SK-N-SH treated with all-trans-retinoic acid at 6 μM for 48 hours (cell line): Measurements from ENCODE around the gene ELFN1.

Experiments used
- ATAC-seq: fragments of 200-7000 bp; cut with Tn5 transposase; 3 replicates; pipeline ENCODE4 v1.9.1; 2020; ENCODE audit warnings: mild to moderate bottlenecking, moderate library complexity
- ARNTL ChIP-seq: fragments of 450-650 bp; formaldehyde crosslinking; IDR thresholded peaks from 2 replicates; pipeline ENCODE4 v1.5.0; 2020; ENCODE audit warnings: low read depth, mild to moderate bottlenecking, moderate library complexity, borderline replicate concordance
- BACH2 ChIP-seq: fragments of 250-450 bp; sonication (Bioruptor Pico); IDR thresholded peaks from 2 replicates; pipeline ENCODE4 v1.9.0; 2021; ENCODE audit warnings: mild to moderate bottlenecking, borderline replicate concordance
- CSDC2 ChIP-seq: fragments of 250-450 bp; sonication (Bioruptor Pico); IDR thresholded peaks from 2 replicates; pipeline ENCODE4 v1.5.0; 2020; ENCODE audit warnings: mild to moderate bottlenecking, moderate library complexity
- ESRRG ChIP-seq: fragments of 250-450 bp; sonication (Bioruptor Pico); IDR thresholded peaks from 2 replicates; pipeline ENCODE4 v1.6.1; 2021; ENCODE audit warnings: mild to moderate bottlenecking
- GLIS3 ChIP-seq: fragments of 250-450 bp; sonication (Bioruptor Pico); IDR thresholded peaks from 2 replicates; pipeline ENCODE4 v1.5.0; 2020; ENCODE audit warnings: mild to moderate bottlenecking, moderate library complexity
- ISL1 ChIP-seq: fragments of 250-450 bp; sonication (Bioruptor Pico); IDR thresholded peaks from 2 replicates; pipeline ENCODE4 v2.1.2; 2022; ENCODE audit warnings: mild to moderate bottlenecking, moderate library complexity
- OSR1 ChIP-seq: fragments of 250-450 bp; sonication (Bioruptor Pico); IDR thresholded peaks from 2 replicates; pipeline ENCODE4 v1.8.0; 2022; ENCODE audit warnings: moderate library complexity, mild to moderate bottlenecking, inconsistent platforms
- POU6F1 ChIP-seq: fragments of 250-450 bp; sonication (Bioruptor Pico); IDR thresholded peaks from 2 replicates; pipeline ENCODE4 v1.8.0; 2021; ENCODE audit warnings: low read depth, mild to moderate bottlenecking, moderate library complexity, borderline replicate concordance
- PPARA ChIP-seq: fragments of 250-450 bp; sonication (Bioruptor Pico); IDR thresholded peaks from 2 replicates; pipeline ENCODE4 v1.5.0; 2020; ENCODE audit warnings: mild to moderate bottlenecking, borderline replicate concordance
- RARB ChIP-seq: fragments of 250-450 bp; sonication (Bioruptor Pico); IDR thresholded peaks from 2 replicates; pipeline ENCODE4 v1.8.0; 2021; ENCODE audit warnings: mild to moderate bottlenecking, moderate library complexity
- SNAI2 ChIP-seq: fragments of 250-450 bp; sonication (Bioruptor Pico); IDR thresholded peaks from 2 replicates; pipeline ENCODE4 v1.5.0; 2020; ENCODE audit warnings: mild to moderate bottlenecking, moderate library complexity
- TCF4 ChIP-seq: fragments of 250-450 bp; sonication (Bioruptor Pico); IDR thresholded peaks from 2 replicates; pipeline ENCODE4 v1.8.0; 2021; ENCODE audit warnings: mild to moderate bottlenecking, moderate library complexity, borderline replicate concordance
- TOX ChIP-seq: fragments of 250-450 bp; sonication (Bioruptor Pico); IDR thresholded peaks from 2 replicates; pipeline ENCODE4 v1.8.0; 2021; ENCODE audit warnings: mild to moderate bottlenecking, moderate library complexity, borderline replicate concordance
- TSHZ2 ChIP-seq: fragments of 250-450 bp; sonication (Bioruptor Pico); IDR thresholded peaks from 2 replicates; pipeline ENCODE4 v1.5.0; 2020; ENCODE audit warnings: mild to moderate bottlenecking, moderate library complexity
- ZC3H10 ChIP-seq: fragments of 250-450 bp; sonication (Bioruptor Pico); IDR thresholded peaks from 2 replicates; pipeline ENCODE4 v1.5.1; 2021; ENCODE audit warnings: mild to moderate bottlenecking, moderate library complexity
- ZFP3 ChIP-seq: fragments of 250-450 bp; sonication (Bioruptor Pico); IDR thresholded peaks from 2 replicates; pipeline ENCODE4 v1.5.0; 2020; ENCODE audit warnings: mild to moderate bottlenecking, moderate library complexity
- ZFP30 ChIP-seq: fragments of 450-650 bp; formaldehyde crosslinking; IDR thresholded peaks from 2 replicates; pipeline ENCODE4 v1.5.0; 2022; ENCODE audit warnings: mild to moderate bottlenecking, moderate library complexity
- ZNF565 ChIP-seq: fragments of 450-650 bp; formaldehyde crosslinking; conservative IDR thresholded peaks from 2 replicates; pipeline ENCODE4 v1.5.0; 2020; ENCODE audit warnings: low read depth, mild to moderate bottlenecking, moderate library complexity
- ZNF70 ChIP-seq: fragments of 450-650 bp; formaldehyde crosslinking; IDR thresholded peaks from 2 replicates; pipeline ENCODE4 v1.5.0; 2020; ENCODE audit warnings: mild to moderate bottlenecking, moderate library complexity
- TF ChIP-seq, protein P1 (sequence below): fragments of 250-450 bp; sonication (Bioruptor Pico); IDR thresholded peaks from 2 replicates; pipeline ENCODE4 v1.5.1; 2020; ENCODE audit warnings: low read depth, mild to moderate bottlenecking, moderate library complexity
- TF ChIP-seq, protein P2 (sequence below): fragments of 250-450 bp; sonication (Bioruptor Pico); IDR thresholded peaks from 2 replicates; pipeline ENCODE4 v1.8.0; 2020; ENCODE audit warnings: mild to moderate bottlenecking, moderate library complexity, borderline replicate concordance

ELFN1 gene

DNA sequence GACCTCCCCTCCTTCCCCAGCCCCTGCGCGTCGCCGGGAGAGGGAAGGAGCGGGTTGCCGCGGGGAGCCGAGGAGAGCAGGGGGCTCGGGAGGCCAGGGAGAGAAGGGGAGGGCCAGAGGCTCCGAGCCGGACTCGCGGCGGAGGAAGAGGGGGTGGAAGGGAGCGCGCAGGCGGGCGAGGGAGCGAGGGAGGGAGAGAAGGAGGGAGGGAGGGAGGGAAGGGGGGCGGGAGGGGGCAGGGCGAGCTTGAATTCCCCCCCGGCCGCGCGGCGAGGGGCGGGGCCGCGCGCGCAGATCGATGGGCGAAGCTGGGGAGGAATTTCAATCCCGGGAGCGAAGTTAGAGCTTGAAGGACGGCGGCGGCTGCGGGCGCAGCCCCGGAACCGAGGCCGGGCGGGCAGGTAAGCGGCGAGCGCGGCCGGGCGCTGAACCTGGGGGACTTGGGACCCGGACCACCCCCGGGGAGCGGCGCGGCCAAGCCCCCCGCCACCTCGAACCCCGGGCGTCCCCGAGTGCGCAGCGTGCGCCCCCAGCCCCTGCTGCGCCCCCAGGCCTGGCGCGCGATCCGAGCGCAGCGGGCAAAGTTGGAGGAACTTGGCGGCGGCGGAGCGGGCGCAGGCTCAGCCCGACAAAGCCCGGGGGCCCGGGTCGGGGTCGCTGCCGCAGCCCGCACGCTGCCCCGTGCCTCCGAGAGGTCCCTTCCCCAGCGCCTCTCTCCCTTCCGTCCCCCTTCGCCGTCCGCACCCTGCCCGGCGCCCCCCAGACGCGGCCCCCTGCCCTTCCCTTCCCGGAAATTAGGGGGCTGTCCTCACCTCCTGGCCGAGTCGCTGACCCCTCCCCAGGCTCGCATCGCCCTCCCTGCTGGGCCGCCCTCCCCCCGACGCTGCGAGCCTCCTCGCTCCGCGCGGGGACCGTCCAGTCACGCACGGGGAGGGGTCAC is at the start of gene ELFN1:
Gene ELFN1 (plus strand): TSS at position 324 of the 940 bp plus-strand sequence. CDS start 74,320 bp downstream, outside the sequence.
- TF ChIP-seq ZNF565 (CRISPR knock-in tag) (no peak), ISL1 (no peak), TCF4 (no peak), PPARA (CRISPR knock-in tag) (no peak), ZFP30 (no peak), GLIS3 (CRISPR knock-in tag) (no peak), OSR1 (CRISPR knock-in tag) (no peak), POU6F1 (CRISPR knock-in tag) (no peak), RARB (CRISPR knock-in tag) (no peak), ZC3H10 (CRISPR knock-in tag) (no peak), TOX (CRISPR knock-in tag) (no peak), CSDC2 (CRISPR knock-in tag) (no peak), SNAI2 (no peak), ZFP3 (CRISPR knock-in tag) (no peak), ZNF70 (CRISPR knock-in tag) (no peak), ARNTL (CRISPR knock-in tag) (no peak), BACH2 (CRISPR knock-in tag) (no peak)
- TF ChIP-seq, protein P1, sequence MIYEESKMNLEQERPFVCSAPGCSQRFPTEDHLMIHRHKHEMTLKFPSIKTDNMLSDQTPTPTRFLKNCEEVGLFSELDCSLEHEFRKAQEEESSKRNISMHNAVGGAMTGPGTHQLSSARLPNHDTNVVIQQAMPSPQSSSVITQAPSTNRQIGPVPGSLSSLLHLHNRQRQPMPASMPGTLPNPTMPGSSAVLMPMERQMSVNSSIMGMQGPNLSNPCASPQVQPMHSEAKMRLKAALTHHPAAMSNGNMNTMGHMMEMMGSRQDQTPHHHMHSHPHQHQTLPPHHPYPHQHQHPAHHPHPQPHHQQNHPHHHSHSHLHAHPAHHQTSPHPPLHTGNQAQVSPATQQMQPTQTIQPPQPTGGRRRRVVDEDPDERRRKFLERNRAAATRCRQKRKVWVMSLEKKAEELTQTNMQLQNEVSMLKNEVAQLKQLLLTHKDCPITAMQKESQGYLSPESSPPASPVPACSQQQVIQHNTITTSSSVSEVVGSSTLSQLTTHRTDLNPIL (CRISPR knock-in tag): no peak
- TF ChIP-seq, protein P2, sequence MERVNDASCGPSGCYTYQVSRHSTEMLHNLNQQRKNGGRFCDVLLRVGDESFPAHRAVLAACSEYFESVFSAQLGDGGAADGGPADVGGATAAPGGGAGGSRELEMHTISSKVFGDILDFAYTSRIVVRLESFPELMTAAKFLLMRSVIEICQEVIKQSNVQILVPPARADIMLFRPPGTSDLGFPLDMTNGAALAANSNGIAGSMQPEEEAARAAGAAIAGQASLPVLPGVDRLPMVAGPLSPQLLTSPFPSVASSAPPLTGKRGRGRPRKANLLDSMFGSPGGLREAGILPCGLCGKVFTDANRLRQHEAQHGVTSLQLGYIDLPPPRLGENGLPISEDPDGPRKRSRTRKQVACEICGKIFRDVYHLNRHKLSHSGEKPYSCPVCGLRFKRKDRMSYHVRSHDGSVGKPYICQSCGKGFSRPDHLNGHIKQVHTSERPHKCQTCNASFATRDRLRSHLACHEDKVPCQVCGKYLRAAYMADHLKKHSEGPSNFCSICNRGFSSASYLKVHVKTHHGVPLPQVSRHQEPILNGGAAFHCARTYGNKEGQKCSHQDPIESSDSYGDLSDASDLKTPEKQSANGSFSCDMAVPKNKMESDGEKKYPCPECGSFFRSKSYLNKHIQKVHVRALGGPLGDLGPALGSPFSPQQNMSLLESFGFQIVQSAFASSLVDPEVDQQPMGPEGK (CRISPR knock-in tag): no peak
- ATAC-seq: no peak

DNA sequence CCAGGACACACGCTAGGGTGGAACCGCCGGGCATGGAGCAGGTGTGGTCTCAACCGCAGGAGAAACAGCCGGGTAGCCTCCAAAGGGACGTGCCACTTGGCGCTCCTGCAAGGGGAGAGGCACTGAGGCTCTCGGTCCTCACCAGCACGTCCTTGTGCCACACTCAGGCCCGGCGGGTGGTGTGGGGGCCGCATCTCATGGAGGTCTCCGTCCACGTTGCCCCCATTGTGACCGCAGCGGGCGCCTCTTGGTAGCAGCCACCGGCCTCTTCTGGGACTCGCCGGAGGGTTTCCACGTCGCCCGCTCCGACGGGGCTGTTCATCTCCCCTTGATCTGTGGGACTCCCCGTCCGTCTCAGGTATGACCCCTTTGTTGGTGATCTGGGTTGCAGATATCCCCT is 49.2 kb upstream of the ELFN1 start:
- no peak for ATAC-seq
- TF ChIP-seq SNAI2: no peak
- no peak for TF ChIP-seq POU6F1 (CRISPR knock-in tag)
- TF ChIP-seq TCF4: no peak
- TF ChIP-seq TOX (CRISPR knock-in tag): no peak
- TF ChIP-seq ZNF70 (CRISPR knock-in tag): no peak
- no peak for TF ChIP-seq PPARA (CRISPR knock-in tag)
- TF ChIP-seq ESRRG (CRISPR knock-in tag): no peak

DNA sequence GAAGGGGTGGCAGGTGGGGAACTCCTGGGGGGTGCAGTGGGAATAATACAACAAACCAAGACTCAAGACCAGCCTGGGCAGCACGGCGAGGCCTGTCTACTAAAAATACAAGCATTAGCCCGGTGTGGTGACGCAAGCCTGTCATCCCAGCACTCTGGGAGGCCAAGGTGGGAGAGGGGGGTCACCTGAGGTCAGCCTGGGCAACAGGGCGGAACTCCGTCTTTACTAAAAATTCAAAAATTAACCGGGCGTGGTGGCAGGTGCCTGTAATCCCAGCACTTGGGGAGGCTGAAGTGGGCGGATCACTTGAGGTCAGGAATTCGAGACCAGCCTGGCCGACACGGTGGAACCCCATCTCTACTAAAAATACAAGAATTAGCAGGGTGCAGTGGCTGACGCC is 48.4 kb upstream of the ELFN1 start:
- TF ChIP-seq BACH2 (CRISPR knock-in tag) (no peak), PPARA (CRISPR knock-in tag) (no peak), ZFP30 (no peak), CSDC2 (CRISPR knock-in tag) (no peak), TSHZ2 (CRISPR knock-in tag) (no peak), ZC3H10 (CRISPR knock-in tag) (no peak), RARB (CRISPR knock-in tag) (no peak), ISL1 (no peak), OSR1 (CRISPR knock-in tag) (no peak), GLIS3 (CRISPR knock-in tag) (no peak), SNAI2 (no peak), ESRRG (CRISPR knock-in tag) (no peak), ZFP3 (CRISPR knock-in tag) (no peak), TOX (CRISPR knock-in tag) (no peak)
- TF ChIP-seq, protein P2 (CRISPR knock-in tag): no peak
- ATAC-seq: no peak
